Sigmoid colon (tissue), 3 donors: ENCODE results near the gene NMRAL1.

Source experiments
- CTCF ChIP-seq, 4 experiments: fragments of 450-650 bp in 3 of 4; fragments of 200-600 bp in 1 of 4; IDR thresholded peaks; one replicate each; pipeline ENCODE4 v1.5.1; 2016 to 2019; ENCODE audit warnings: antibody characterized with exemption in 4 of 4, mild to moderate bottlenecking in 3 of 4, moderate library complexity in 2 of 4
- POLR2A ChIP-seq, 2 donors: fragments of 450-650 bp; IDR thresholded peaks; one replicate each; pipeline ENCODE4 v1.6.1; 2016; ENCODE audit warnings: antibody characterized with exemption in 2 of 2, mild to moderate bottlenecking in 2 of 2, moderate library complexity in 2 of 2

GRCh38 chr16:4471869-4472268 is 2.6 kb downstream of the NMRAL1 start:
- TF ChIP-seq POLR2A (IDR thresholded peaks at IDR 0.05) (no peak), CTCF (IDR thresholded peaks at IDR 0.05) (no peak)
